SH-SY5Y (cell line): ENCODE measurements around the gene SLC25A5.

Experiments used
- GATA2 ChIP-seq: IDR thresholded peaks from 2 replicates; pipeline ENCODE4 v1.6.1; 2011; ENCODE audit warnings: mild to moderate bottlenecking, low read depth, low read length
- GATA3 ChIP-seq: IDR thresholded peaks from 2 replicates; pipeline ENCODE4 v1.6.1; 2011; ENCODE audit warnings: low read depth, mild to moderate bottlenecking, low read length, moderate library complexity

SLC25A5 gene

GRCh38 chrX:119467842-119468550, at the start of gene SLC25A5:
SLC25A5 (plus strand) TSS chrX:119468444; CDS start chrX:119468516, 72 bp downstream.
- TF ChIP-seq GATA3: no peak
- no peak for TF ChIP-seq GATA2

- TF ChIP-seq GATA2: no peak
- no peak for TF ChIP-seq GATA3
Observed at GRCh38 chrX:119419146-119419545, 49.1 kb upstream of the SLC25A5 start.

GRCh38 chrX:119419898-119420297, 48.3 kb upstream of the SLC25A5 start:
- no peak for TF ChIP-seq GATA2
- no peak for TF ChIP-seq GATA3

DNA sequence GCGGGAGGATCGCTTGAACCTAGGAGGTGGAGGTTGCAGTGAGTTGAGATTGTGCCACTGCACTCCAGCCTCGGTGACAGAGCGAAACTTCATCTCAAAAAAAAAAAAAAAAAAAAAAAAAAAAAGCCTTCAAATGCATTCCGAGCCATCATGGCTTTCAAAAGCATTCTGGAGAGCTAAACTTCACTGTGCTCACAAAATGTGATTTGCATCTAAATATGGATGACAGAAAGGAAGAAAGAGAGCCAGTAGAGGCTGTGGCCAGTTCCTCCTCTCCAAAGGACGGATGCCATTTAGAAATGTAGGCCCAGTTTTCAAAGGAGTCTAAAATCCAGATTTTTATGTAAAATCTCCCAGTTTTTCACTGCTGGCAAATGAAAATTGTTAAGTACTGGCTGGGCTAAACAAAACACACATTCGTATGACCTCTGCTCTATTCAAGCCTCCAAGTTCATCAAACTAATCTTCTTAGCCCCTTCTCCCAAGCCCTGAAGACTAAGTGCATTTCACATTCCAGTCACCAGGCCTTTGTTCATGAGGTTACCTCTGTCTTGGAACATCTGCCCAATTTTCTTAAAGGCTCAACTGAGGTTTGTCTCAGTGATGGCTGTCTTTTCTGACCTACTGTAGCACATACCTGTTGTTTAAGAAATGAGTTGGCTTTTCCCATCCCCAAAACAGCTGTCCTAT, 47.1 kb upstream of the SLC25A5 start:
- no peak for TF ChIP-seq GATA3
- no peak for TF ChIP-seq GATA2

DNA sequence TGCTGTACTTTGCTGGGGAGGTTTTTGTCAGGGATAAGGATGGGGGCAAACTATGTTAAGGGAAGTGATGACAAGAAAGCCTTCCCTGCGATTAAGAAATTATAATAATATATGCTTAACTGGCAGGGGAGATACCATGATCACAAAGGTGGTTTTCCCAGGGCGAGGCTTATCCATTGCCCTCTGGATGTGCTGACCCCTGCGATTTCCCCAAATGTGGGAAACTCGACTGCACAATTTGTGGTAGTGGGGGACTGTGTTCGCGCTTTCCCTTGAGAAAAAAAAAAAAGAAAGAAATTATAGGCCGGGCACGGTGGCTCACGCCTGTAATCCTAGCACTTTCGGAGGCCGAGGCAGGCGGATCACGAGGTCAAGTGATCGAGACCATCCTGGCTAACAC, 44.6 kb upstream of the SLC25A5 start:
- TF ChIP-seq GATA3 (no peak), GATA2 (no peak)

DNA sequence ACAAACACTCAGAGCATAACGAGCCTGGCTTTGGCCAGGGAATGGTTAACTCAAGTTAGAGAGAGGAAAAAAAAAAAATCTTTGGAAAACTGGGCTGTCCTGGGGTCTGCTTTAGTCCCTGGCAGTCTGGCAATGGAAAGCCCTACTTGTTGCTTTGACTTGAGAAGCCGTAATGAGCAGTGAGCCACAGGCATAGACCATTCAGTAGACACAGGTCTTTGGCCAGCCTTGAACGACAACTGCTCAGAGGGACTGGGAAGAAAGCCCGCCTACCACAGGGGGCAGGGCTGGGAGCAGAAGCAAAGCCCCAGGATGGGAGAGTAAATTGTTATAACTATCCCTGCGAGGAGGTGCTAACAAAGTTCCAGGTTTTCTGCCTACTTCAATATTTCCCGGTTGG, 43.2 kb upstream of the SLC25A5 start:
- TF ChIP-seq GATA3: no peak
- TF ChIP-seq GATA2: no peak

DNA sequence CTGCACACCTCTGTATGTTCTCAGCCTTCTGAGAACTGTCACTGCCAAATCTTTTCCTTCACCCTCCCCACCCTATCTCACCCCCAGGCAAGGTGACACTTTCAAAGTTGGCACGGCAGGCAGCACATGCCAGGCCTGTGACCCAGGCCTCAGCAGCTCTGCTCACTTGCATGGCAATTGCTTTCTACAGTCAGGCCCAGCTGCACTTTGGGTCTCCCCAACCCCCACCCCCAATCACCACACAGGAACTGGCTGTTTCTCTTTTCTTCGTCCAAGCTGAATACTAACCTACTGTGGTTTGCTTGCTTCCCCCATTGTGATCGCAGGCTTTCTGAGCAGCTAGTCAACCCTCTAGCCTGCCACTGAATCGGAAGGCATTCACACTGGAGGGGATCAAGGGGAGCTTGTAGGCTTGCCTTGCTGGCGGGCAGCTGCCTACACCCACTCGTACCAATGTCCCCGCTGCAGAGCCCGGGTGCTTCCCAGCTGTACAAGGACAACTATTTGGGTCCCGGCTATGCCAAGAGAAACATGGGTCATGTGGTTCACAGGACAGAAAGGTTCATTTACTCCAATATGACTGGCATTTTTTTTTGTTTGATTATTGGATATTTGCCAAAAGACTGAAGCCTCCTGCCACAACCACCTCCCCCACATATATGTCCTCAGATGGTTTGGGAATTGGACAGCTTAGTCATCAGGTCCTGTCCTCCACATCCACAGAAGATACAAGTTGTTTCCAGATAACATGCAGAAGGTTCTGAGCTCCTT, 41.0 kb upstream of the SLC25A5 start:
- no peak for TF ChIP-seq GATA3
- no peak for TF ChIP-seq GATA2

DNA sequence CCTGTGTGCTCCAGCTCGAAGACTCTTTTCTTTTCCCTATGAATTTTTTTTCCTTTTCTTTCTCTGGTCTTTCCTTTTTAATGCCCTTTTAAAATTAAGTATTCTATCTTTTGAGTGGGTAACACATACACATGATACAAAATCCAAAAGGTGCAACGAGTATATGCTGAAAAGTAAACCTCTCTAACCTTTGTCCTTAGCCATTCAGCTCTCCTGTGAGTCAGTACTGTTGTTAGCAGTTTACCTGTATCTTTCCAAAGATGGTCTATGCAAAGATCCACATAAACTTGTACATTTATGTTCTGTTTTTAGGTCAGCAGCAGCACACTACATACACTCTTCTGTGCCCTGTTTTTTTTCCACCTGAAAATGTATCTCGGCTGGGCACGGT, 40.5 kb upstream of the SLC25A5 start:
- TF ChIP-seq GATA2 (no peak), GATA3 (no peak)

DNA sequence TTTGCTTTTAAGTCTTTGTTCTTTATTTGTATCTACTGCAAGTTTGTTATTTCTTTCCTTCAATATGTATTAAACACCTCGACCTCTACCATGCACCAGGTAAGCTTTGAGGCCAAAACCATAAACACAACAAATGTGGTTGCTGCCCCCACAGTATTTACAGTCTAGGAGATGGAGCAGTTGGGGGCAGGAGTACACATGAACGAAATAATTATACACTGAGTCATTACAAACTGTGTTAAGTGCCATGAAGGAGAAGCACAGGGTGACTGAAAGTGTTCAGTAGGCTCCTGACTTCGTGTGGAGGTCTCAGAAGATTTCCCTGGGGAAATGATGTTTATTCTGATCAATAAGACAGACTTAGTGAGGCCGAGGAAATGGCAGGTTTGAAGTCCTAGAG, 38.8 kb upstream of the SLC25A5 start:
- TF ChIP-seq GATA2 (no peak), GATA3 (no peak)

- no peak for TF ChIP-seq GATA3
- no peak for TF ChIP-seq GATA2
Observed at GRCh38 chrX:119442286-119442685, 26.0 kb upstream of the SLC25A5 start.

DNA sequence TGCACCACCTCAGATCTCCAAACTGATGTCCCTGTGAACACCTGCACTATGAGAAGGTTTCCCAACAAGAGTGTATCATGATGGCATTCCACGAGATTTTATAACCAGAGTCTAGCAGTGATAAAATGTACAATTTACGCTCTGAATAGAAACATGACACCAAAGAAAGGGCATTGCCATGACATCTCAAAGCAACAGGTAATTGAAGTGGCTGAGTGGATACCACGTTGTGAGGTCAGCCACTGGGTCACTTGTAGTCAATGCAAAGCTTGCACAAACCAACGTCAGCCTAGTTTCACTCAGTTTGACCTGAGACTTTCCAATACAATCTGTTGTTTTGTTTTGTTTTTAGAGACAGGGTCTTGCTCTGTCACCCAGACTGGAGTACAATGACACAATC, 15.0 kb upstream of the SLC25A5 start:
- TF ChIP-seq GATA3 (no peak), GATA2 (no peak)

DNA sequence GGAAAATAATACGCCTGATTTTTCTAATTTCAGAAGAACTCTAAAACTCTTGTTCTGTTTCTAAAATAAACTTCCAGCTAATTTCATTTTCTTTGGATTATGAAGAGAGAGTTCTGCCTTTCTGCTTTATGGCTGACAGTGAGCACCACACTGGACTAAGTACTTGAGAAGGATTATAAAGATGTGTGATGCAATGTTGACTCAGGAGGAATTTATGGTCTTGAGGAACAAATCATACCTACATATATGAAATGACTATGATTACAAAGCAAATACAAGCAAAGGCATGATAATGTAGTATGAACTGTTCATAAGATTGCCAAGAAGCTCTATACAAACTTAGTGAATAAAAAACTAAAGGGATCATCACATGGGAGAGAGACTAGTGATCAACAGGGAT, 13.0 kb upstream of the SLC25A5 start:
- TF ChIP-seq GATA3 (no peak), GATA2 (no peak)

- TF ChIP-seq GATA2 (no peak), GATA3 (no peak)
Observed at GRCh38 chrX:119459181-119459580, 9.1 kb upstream of the SLC25A5 start.

- TF ChIP-seq GATA3: no peak
- TF ChIP-seq GATA2: no peak
Observed at GRCh38 chrX:119465555-119465954, 2.7 kb upstream of the SLC25A5 start.
